ENCODE results near the gene SLC35F1. TPM values are rescaled to one million over a fixed set of nuclear protein-coding genes. Genes with fewer than 3 reads are reported as not detected.

The SLC35F1 gene
- total and polyA plus RNA-seq, 2 donors (not counting 3 experiments of a cell fraction or from before 2014, with no cell fraction given), result not detected

DNA sequence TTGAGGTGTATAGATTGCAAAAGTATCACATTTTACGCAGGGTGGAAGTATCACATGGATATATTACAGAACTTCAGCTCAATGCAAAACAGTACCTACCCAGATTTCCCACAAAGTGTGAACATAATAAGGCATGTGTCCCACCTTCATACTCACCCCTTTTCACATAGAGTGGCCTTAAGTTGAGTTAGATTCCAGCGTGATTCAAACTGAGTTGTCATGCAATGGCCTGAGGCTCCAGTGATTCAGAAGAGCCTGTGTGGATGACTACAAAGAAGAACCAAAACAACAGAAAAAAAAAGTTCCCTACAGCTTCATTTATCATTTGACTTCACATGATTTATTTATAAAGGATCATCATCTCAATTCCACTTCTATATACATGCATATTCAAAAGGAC is 309.7 kb downstream of the SLC35F1 start:
- H3K9me1 ChIP-seq (replicated peaks; ENCODE audit: control insufficient read depth, extremely low read depth, insufficient read depth, low read length), result no peaks in the 10 kb centered on the region
- no peak overlapping the region for H3K27ac ChIP-seq (ENCODE audit: insufficient read depth, low read depth, low read length)
- CTCF ChIA-PET, result no interaction called here
- no peak overlapping the region for H3K9ac ChIP-seq (replicated peaks; ENCODE audit: extremely low read depth, insufficient read depth, low read length)
- no TSS peak for BruUV-seq (replicated peaks)
- H2AFZ ChIP-seq (ENCODE audit: low read depth, low read length), result no peak overlapping the region
- H3K36me3 ChIP-seq (ENCODE audit: control insufficient read depth in 2 of 2, extremely low read depth in 1 of 2, insufficient read depth in 2 of 2, low read length in 2 of 2), result no peaks in the 10 kb centered on the region
- POLR2A ChIA-PET, result no interaction called here
- TF ChIP-seq GATA2 (IDR thresholded peaks at IDR 0.05; ENCODE audit: insufficient read depth, insufficient read length, low read depth, low read length) (no peak), POLR2AphosphoS5 (IDR thresholded peaks at IDR 0.05; ENCODE audit: insufficient read depth, low read depth, low read length) (no peak), CTCF (IDR thresholded peaks at IDR 0.05; ENCODE audit: extremely low read depth in 1 of 2, insufficient read depth in 1 of 2, low read depth in 1 of 2, low read length in 2 of 2) (no peak), MYC (IDR thresholded peaks at IDR 0.05; ENCODE audit: low read depth, low read length) (no peak), JUN (IDR thresholded peaks at IDR 0.05; ENCODE audit: borderline replicate concordance, insufficient read depth, insufficient read length, low read depth) (no peak), EZH2 (IDR thresholded peaks at IDR 0.05; ENCODE audit: borderline replicate concordance, low read depth, low read length, severe bottlenecking) (no peak), FOS (IDR thresholded peaks at IDR 0.05; ENCODE audit: borderline replicate concordance, insufficient read depth, low read length) (no peak), MAX (IDR thresholded peaks at IDR 0.05; ENCODE audit: insufficient read depth, insufficient read length) (no peak), POLR2A (IDR thresholded peaks at IDR 0.05; ENCODE audit: low read depth, low read length) (no peak)
- no peaks in the 10 kb centered on the region for H3K79me2 ChIP-seq (ENCODE audit: control insufficient read depth, insufficient read depth, low read length)
- FAIRE-seq, result no peak
- no peaks in the 10 kb centered on the region for H4K20me1 ChIP-seq (replicated peaks; ENCODE audit: control insufficient read depth, extremely low read depth, insufficient read depth, low read length)
- intact Hi-C loops (cut with micrococcal nuclease), result no loop called here
- no peaks in the 10 kb centered on the region for H3K9me3 ChIP-seq (replicated peaks; ENCODE audit: control insufficient read depth, insufficient read depth, low read length)
- H3K4me3 ChIP-seq (replicated peaks in 1 of 3; ENCODE audit: insufficient read depth in 1 of 3, low read depth in 1 of 3, low read length in 3 of 3), result no peak overlapping the region
- DNase-seq (ENCODE audit: low read depth, low spot score), result no peak
- dilution Hi-C loops (cut with MboI; ENCODE audit: extremely low pct_ligation_motif_present, low sequenced_read_pairs), result no loop called here
- no peaks in the 10 kb centered on the region for H3K4me1 ChIP-seq (ENCODE audit: control insufficient read depth, extremely low read depth, insufficient read depth, low read length)
- no peaks in the 10 kb centered on the region for H3K27me3 ChIP-seq (ENCODE audit: control insufficient read depth in 2 of 2, insufficient read depth in 2 of 2, low read length in 2 of 2)
- H3K4me2 ChIP-seq (ENCODE audit: insufficient read depth, low read length), result no peak overlapping the region

All from endothelial cell of umbilical vein (primary cell).